ENCODE results near the gene PNKP. TPM values are rescaled to one million over a fixed set of nuclear protein-coding genes. Genes with fewer than 3 reads are reported as not detected.

PNKP gene
- total RNA-seq, 2 donors from 2014 or later = 170 to 196 TPM

DNA sequence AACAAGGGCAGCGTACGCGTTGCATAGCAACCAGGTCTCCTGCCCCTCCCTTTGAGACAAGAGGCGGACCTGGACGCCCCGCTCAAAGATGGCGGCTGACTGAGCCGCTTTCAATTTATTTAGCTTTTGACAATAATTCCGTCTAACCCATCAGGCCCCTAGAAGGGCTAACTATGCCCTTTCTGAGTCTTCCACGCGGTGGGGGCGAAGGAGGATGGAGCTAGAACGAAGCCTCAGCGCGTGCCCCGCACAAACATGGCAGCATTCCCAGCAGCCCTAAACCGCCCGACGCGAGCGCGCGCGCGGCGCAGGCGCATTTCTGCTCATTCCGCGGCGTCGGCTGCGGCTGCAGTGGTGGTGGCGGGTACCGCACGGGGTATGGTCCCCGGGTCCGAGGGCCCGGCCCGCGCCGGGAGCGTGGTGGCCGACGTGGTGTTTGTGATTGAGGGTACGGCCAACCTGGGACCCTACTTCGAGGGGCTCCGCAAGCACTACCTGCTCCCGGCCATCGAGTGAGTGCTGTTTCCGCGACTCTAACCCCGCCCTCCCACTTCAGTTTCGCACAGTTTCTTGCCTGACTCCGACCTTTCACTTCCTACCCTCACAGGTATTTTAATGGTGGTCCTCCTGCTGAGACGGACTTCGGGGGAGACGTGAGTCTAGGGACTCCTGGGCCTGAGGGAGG is 49.3 kb downstream of the PNKP start, which contains the start of gene MED25:
Gene MED25 (plus strand): TSS at position 326 of the 685 bp plus-strand sequence. CDS start 53 bp downstream, at position 379.
- peak; percentile 83 to 85 (median 85) for DNase-seq
- Mint-ChIP-seq H3K27me3 (no peaks in the 10 kb centered on the region), H3K36me3 (ENCODE audit: low read depth) (no peaks in the 10 kb centered on the region), H3K4me1 (peaks cover 28% of the 10 kb centered on the region), H3K27ac (peak within 1 kb of the TSS; percentile 100), H3K4me3 (peak within 1 kb of the TSS; percentile 99)
- peak; percentile 59 for ATAC-seq
- no peaks in the 10 kb centered on the region for H3K9me3 ChIP-seq (ENCODE audit: control insufficient read depth, low read length, poor library complexity, severe bottlenecking)

DNA sequence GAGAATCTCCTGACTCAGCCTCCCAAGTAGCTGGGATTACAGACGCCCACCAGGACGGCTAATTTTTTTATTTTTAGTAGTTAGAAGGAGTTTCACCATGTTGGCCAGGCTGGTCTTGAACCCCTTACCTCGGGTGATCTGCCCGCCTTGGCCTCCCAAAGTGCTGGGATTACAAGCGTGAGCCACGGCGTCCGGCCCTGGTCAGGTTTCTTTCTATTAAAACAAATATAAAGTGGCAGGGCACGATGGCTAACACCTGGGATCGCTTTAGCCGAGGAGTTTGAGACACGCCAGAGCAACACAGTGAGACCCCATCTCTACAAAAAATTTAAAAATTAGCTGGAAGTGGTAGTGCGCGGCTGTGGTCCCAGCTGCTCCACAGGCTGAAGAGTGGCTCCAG is 50.8 kb downstream of the PNKP start:
- Mint-ChIP-seq H3K4me1 (peaks cover 34% of the 10 kb centered on the region), H3K27me3 (no peaks in the 10 kb centered on the region), H3K4me3 (no peak overlapping the region), H3K27ac (peak overlapping the region; percentile 100), H3K36me3 (ENCODE audit: low read depth) (no peaks in the 10 kb centered on the region)
- DNase-seq = no peak
- ATAC-seq = no peak
- no peaks in the 10 kb centered on the region for H3K9me3 ChIP-seq (ENCODE audit: control insufficient read depth, low read length, poor library complexity, severe bottlenecking)

DNA sequence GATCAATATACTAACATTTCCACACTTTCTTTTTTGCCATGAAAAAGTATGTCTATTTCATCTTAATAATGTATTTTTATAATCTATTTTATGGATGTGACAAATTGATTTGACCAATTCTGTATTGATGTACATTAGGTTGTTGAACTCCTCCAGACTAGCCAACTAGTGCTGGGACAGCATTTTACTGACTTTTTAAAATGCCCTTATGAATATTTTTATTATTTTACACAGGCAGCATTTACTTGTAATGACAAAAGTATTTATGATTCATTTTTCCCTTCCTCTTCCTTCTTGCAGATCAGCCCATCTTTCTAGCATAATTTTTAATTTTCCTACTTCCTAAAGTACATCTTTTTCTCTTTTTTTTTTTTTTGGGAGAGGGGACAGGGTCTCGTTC is 53.4 kb downstream of the PNKP start:
- no peak for ATAC-seq
- Mint-ChIP-seq H3K36me3 (ENCODE audit: low read depth) (no peaks in the 10 kb centered on the region), H3K27ac (peak overlapping the region; percentile 97), H3K4me1 (peaks cover 41% of the 10 kb centered on the region), H3K4me3 (peak overlapping the region; percentile 86), H3K27me3 (no peaks in the 10 kb centered on the region)
- no peak for DNase-seq
- no peaks in the 10 kb centered on the region for H3K9me3 ChIP-seq (ENCODE audit: control insufficient read depth, low read length, poor library complexity, severe bottlenecking)

DNA sequence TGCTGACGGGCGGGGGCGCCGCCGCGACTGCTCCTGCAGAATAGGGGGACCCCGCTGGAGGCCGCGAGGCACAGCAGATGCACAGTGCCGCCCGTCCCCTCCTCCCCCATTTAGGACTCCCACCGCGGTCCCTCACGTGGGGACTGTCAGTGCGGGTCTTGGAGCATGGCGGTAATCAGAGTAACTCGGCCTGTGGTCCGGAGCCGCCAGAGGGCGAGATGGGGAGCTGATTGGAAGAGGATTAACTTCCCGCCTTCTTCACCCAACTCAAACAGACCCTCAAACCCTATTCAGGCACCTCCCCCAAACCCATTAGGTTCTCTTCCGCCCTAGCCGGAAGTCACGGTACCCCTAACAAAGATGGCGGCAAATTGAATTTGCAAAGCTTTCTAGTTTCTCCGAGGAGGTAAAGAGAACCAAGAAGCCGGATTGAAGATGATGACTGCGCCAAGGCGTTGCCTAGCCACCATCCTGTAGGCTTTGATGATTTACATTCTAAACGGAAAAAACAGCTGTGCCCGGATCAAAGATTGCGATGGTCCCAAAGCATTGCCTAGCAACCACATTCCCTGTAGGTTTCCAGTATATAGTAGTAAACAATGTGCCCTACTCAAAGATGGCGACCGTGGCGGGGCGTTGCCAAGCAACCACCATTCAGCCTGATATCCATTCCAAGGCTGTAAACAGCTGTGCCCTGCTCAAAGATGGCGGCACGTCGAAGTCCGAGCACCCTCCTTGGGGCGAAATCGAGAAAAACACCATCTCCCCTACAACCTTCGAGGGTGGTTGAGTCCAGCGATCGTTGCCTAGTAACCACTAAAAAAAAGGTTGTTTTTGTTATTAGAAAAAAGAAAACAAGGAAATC is 54.1 kb downstream of the PNKP start, which contains the start of gene FUZ:
Gene FUZ (minus strand): TSS at position 296 of the 865 bp plus-strand sequence. CDS start 186 bp downstream, at position 110.
- H3K4me1 Mint-ChIP-seq = peaks cover 39% of the 10 kb centered on the region
- no peaks in the 10 kb centered on the region for H3K9me3 ChIP-seq (ENCODE audit: control insufficient read depth, low read length, poor library complexity, severe bottlenecking)
- ATAC-seq = peak; percentile 69
- no peaks in the 10 kb centered on the region for H3K27me3 Mint-ChIP-seq
- no peaks in the 10 kb centered on the region for H3K36me3 Mint-ChIP-seq (ENCODE audit: low read depth)
- peak; percentile 78 to 87 (median 86) for DNase-seq
- H3K4me3 Mint-ChIP-seq = peak within 1 kb of the TSS; percentile 86
- peak within 1 kb of the TSS; percentile 97 for H3K27ac Mint-ChIP-seq

DNA sequence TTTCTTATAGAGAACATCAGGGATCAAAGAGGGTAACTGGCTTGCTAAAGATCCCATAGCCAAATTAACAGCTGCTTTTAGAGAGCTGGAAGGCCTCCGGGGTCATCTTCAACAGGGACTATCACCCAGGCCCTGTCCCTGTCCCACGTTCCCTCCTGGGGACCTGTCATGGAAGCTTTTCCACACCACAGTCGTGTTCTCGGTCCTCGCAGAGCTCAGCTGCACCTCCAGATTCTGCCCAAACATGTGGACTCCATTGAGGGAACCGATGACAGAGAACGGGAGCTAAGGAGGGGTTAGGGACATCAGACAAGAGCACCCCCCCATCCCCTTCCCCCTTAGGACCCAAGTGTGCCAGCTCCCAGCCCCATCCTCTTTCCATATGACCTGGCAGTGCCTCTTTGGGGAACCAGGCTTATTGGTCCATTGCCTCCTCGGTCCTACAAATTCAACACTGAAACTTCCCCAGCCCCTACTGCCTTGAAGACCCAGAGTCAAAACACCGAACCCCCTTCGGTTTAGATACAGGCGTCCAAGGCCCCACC is 54.9 kb downstream of the PNKP start:
- DNase-seq = no peak
- no peaks in the 10 kb centered on the region for H3K36me3 Mint-ChIP-seq (ENCODE audit: low read depth)
- no peak for ATAC-seq
- peak overlapping the region; percentile 86 for H3K4me3 Mint-ChIP-seq
- H3K4me1 Mint-ChIP-seq = peaks cover 40% of the 10 kb centered on the region
- H3K27me3 Mint-ChIP-seq = no peaks in the 10 kb centered on the region
- H3K27ac Mint-ChIP-seq = peak overlapping the region; percentile 97
- H3K9me3 ChIP-seq (ENCODE audit: control insufficient read depth, low read length, poor library complexity, severe bottlenecking) = no peaks in the 10 kb centered on the region

DNA sequence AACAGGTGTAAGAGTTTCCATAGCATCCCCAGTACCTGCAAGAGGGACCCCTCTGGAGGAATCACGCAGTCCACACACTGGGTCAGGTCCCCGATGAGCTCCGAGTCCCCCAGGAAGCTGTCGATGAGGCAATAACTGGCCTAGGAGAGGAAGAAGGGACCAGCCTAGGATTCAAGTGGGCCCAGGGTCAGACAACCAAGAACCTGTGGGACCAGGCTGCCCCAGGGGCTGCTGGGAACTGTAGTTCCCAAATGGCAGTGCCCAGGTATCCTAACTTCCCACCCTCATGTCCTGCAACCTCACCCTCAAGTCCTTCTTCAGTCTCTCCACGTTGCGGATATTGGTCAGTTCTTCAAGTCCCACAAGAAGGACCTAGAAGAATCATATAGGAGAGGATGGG is 56.0 kb downstream of the PNKP start:
- Mint-ChIP-seq H3K27me3 (no peaks in the 10 kb centered on the region), H3K4me3 (peak overlapping the region; percentile 49), H3K36me3 (ENCODE audit: low read depth) (peaks cover under 1% of the 10 kb centered on the region), H3K27ac (peak overlapping the region; percentile 97), H3K4me1 (peaks cover 37% of the 10 kb centered on the region)
- DNase-seq (no peak), ATAC-seq (no peak)
- no peaks in the 10 kb centered on the region for H3K9me3 ChIP-seq (ENCODE audit: control insufficient read depth, low read length, poor library complexity, severe bottlenecking)

Other genes with a start within 250 kb of the PNKP start
- 1 to 10 TPM; 6.6 to 9.1 TPM for gene RRAS, start 227.4 kb downstream of the PNKP start, total RNA-seq
- gene SCAF1, start 225.4 kb downstream of the PNKP start, total RNA-seq = 10 to 100 TPM; 34.1 to 36.3 TPM
- 100 to 1,000 TPM; 162 to 181 TPM for gene IRF3, start 201.7 kb downstream of the PNKP start, total RNA-seq
- 10 to 100 TPM; 10.2 to 15.6 TPM for gene BCL2L12, start 201.6 kb downstream of the PNKP start, total RNA-seq
- 10 to 100 TPM; 83.9 to 97.7 TPM for gene PRMT1, start 190.3 kb downstream of the PNKP start, total RNA-seq
- gene ADM5, start 178.0 kb downstream of the PNKP start, total RNA-seq = 1 to 10 TPM; 2.8 to 2.9 TPM
- 1 to 10 TPM in 1 of 2 donors, under 1 TPM in 1; 0.31 to 1.0 TPM for gene CPT1C, start 176.5 kb downstream of the PNKP start, total RNA-seq
- 1 to 10 TPM in 1 of 2 donors, under 1 TPM in 1; 0.87 to 1.9 TPM for gene TSKS, start 104.3 kb downstream of the PNKP start, total RNA-seq
- gene AP2A1, start 100.6 kb downstream of the PNKP start, total RNA-seq = 10 to 100 TPM; 43.3 to 51.5 TPM
- gene FUZ, start 54.3 kb downstream of the PNKP start, total RNA-seq = 10 to 100 TPM; 29.4 to 30.7 TPM
- gene MED25, start 49.3 kb downstream of the PNKP start, total RNA-seq = 100 to 1,000 TPM in 1 of 2 donors, 10 to 100 TPM in 1; 94.8 to 108 TPM
- 100 to 1,000 TPM; 125 to 162 TPM for gene PTOV1, start 16.4 kb downstream of the PNKP start, total RNA-seq
- gene AKT1S1, start 9.8 kb upstream of the PNKP start, total RNA-seq = 10 to 100 TPM; 19.2 to 33.8 TPM
- 10 to 100 TPM; 44.1 to 57.3 TPM for gene TBC1D17, start 10.1 kb upstream of the PNKP start, total RNA-seq
- gene IL4I1, start 29.3 kb upstream of the PNKP start, total RNA-seq = 100 to 1,000 TPM in 1 of 2 donors, 10 to 100 TPM in 1; 47.8 to 107 TPM
- 10 to 100 TPM; 31.8 to 36.0 TPM for gene ATF5, start 61.6 kb upstream of the PNKP start, total RNA-seq
- gene NUP62, start 61.9 kb upstream of the PNKP start, total RNA-seq = 10 to 100 TPM; 46.8 to 62.4 TPM
- not detected for gene SIGLEC11, start 93.6 kb upstream of the PNKP start, total RNA-seq
- gene VRK3, start 157.8 kb upstream of the PNKP start, total RNA-seq = 10 to 100 TPM; 67.2 to 79.3 TPM
- 1 to 10 TPM; 7.0 to 8.9 TPM for gene ZNF473, start 158.4 kb upstream of the PNKP start, total RNA-seq